ENCODE measurements around the gene GYG2.

DNA sequence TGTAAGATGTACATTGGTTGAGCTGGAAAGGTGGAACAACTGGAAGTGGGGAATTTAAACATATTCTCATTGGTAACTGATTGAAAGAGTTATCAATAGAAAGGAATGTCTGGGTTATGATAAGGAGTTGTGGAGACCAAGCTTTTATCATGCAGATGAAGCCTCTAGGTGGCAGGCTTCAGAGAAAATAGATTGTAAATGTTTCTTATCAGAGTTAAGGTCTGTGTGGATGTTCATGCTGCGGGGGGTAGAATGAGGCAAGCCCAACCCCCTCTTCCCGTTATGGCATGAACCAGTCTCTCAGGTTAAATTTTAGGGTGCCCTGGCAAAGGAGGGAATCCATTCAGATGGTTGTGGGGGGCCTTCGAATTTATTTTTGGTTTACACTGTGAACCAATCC lies 84.4 kb downstream of the GYG2 start:
- TF ChIP-seq GABPA (IDR thresholded peaks at IDR 0.05; ENCODE audit: low read depth) (no peak), RXRA (IDR thresholded peaks at IDR 0.05; ENCODE audit: borderline replicate concordance, low read depth) (no peak), GATA2 (CRISPR knock-in tag; IDR thresholded peaks at IDR 0.05) (no peak), MXI1 (IDR thresholded peaks at IDR 0.05; ENCODE audit: low read depth, low read length) (no peak), CHD2 (IDR thresholded peaks at IDR 0.05; ENCODE audit: low read length, partially characterized antibody) (no peak), RCOR1 (IDR thresholded peaks at IDR 0.05; ENCODE audit: low read length) (no peak), YY1 (IDR thresholded peaks at IDR 0.05; ENCODE audit: low read depth) (no peak), RAD21 (IDR thresholded peaks at IDR 0.05; ENCODE audit: low read length) (no peak)
- TF ChIP-seq, protein P1, sequence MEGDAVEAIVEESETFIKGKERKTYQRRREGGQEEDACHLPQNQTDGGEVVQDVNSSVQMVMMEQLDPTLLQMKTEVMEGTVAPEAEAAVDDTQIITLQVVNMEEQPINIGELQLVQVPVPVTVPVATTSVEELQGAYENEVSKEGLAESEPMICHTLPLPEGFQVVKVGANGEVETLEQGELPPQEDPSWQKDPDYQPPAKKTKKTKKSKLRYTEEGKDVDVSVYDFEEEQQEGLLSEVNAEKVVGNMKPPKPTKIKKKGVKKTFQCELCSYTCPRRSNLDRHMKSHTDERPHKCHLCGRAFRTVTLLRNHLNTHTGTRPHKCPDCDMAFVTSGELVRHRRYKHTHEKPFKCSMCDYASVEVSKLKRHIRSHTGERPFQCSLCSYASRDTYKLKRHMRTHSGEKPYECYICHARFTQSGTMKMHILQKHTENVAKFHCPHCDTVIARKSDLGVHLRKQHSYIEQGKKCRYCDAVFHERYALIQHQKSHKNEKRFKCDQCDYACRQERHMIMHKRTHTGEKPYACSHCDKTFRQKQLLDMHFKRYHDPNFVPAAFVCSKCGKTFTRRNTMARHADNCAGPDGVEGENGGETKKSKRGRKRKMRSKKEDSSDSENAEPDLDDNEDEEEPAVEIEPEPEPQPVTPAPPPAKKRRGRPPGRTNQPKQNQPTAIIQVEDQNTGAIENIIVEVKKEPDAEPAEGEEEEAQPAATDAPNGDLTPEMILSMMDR (IDR thresholded peaks at IDR 0.05) = peak; percentile 41

Measured in SK-N-SH (cell line).